Measurements from ENCODE around the gene FOXB1.

GRCh38 chr15:60039316-60039715, 35.2 kb downstream of the FOXB1 start:
- TF ChIP-seq CTCF (IDR thresholded peaks at IDR 0.05) = no peak
- TF ChIP-seq POLR2A (IDR thresholded peaks at IDR 0.05) = no peak
